NCI-H2081 (cell line): ENCODE results near the gene UBE3C.
A peak's percentile ranks its signal among the peaks of the same experiment; 100 is the strongest.
"Not testable (repeated sequence)": the region's sequence is repeated elsewhere in the genome, so short reads cannot be mapped to it uniquely, and the experiment has no call there.

ENCODE experiments used
- DNase-seq, 2 experiments: peaks; one replicate each; lab custom pipeline; 2025; lab: John Stamatoyannopoulos, UW

The UBE3C gene

DNA sequence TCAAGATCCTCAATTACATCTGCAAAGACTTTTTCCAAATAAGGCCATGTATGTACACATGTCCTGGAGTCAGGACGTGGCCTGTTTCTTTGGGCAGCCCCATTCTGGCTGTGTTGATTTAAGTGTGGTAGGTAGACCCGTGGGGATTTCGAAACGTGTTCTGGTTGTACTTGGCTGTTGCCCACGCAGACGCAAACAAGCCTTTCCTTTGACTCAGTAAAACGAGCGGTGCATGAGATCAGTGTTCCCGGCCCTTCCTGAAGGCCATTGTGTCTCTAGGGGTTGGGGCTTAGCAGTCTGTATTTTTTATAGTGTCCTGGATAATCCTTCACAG lies 133.2 kb downstream of the UBE3C start:
- DNase-seq: no peak

DNA sequence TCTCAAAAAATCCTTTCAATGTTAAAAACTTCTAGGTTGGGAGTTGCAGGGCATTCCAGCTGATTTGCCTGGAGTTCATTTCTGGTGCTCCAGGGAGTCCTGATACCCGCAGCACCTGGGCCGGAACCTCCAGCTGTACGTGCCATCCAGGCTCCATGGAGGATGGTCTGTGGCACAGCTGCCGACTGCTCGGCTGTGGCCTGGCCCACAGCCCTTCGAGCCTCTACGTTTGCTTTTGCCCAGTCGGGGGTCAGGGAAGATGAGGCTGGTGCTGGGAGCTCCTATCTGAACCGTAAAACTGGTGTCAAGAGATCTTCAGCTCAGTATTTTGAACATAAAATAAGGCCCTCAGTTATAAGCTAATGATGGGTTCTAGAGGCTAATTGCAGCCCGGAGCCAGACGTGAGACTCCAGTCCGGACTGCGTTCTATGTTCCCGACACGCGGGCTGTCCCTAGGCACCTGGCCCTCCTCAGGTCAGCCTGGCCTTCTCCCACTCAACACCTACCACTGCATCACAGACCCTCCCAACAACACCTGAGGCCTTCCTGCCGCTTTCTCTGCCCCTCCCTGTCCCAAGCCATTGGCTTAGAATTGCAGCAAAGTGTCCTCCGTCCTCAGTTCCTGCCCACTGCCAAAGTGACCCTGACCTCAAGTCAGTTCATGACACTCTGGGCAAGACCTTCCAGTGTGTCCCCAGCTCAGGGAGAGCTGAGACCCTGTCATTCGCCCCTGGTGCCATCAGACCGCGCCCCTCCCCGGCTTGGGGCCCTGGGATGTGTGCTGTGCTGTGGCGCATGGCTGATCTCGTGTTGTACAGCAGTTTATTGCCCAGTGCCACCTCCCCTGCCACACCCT lies 133.9 kb downstream of the UBE3C start:
- no peak for DNase-seq

DNA sequence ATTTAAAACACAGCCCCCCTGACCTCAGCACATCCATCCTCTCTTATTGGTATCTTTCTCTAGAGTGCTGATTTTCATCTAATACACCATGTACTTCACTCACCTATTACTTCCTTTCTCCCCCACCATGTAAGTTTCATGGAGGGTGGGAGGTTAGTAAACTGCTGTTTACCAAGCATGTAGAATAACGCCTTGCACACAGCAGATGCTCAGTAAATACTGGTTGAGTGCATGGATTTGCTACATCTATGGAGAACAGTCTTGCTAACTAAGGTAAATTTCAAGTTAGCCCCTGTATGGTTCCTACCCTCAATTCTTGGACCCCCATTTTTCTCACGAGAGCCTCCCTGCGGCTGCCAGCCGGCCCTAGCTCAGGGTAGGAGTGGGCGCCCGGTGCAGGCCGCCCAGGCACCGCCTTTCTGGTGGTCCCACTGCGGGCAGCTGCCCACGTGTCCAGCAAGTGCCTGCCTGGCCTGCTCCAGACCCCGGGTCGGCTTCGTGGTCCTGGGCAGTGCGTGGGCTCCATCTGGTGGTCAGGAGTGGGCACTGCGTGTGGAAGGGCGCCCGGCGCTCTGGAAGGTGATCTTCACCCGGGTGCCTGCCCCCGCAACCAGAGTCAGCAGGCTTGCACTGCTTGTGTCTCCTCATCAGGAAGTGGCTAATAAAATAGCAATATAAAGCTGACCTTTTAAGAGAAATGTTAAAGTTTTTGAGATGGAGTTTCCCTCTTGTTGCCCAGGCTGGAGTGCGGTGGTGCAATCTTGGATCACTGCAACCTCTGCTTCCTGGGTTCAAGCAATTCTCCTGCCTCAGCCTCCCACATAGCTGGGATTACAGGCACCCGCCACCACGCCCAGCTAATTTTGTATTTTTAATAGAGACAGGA lies 134.7 kb downstream of the UBE3C start:
- peak; percentile 30 to 40 for DNase-seq

DNA sequence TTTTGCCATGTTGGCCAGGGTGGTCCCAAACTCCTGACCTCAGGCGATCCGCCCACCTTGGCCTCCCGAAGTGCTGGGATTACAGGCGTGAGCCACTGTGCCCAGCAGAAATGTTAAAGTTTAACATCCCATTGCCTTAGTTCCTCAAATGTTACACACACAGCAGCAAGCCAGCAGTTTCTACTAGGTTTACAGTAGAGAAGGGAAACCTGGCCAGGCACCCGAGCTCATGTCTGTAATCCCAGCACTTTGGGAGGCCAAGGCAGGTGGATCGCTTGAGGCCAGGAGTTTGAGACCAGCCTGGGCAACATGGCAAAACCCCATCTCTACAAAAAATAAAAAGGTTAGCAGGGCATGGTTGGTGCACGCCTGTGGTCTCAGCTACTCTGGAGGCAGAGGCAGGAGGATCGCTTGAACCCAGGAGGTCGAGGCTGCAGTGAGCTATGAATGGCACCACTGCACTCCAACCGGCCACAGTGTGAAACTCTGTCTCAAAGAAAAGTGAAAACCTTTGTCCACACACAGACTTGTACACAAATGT lies 135.4 kb downstream of the UBE3C start:
- DNase-seq: not testable (repeated sequence)

- no peak for DNase-seq
Measured at GRCh38 chr7:157274991-157275427, 136.3 kb downstream of the UBE3C start.

GRCh38 chr7:157276091-157276561 lies 137.4 kb downstream of the UBE3C start:
- no peak for DNase-seq

- DNase-seq: peak; percentile 31 to 65
Measured at GRCh38 chr7:157276731-157277562, 138.2 kb downstream of the UBE3C start.

- not testable (repeated sequence) for DNase-seq
Measured at GRCh38 chr7:157277568-157277967, 138.8 kb downstream of the UBE3C start.

DNA sequence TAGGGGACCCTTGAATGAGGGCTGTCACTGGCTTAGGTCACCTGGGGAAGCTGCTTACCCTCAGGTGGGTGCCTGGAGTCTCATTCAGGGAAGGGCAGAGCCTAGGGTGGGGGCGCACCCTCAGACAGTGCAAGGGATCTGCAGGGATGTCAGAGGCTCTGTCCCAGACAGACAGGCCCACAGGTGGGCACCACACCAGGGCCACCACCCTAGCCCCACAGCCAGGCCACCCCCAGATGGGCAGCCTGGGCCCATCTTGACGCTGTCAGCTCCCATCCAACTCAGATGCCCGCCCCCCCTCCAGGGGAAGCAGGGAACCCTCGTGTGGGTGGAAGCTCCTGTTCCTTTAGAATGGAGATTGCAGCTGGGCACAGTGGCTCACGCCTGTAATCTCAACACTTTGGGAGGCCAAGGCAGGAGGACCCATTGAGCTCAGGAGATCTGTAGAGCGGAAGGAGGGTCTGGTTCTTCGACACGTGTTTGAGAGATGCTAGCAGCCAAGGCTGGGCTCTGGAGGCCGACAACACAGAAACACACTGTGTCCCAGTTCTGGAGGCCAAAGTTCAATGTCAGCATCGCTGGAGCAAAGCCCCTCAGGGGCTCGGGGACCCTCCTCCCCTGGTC lies 139.6 kb downstream of the UBE3C start:
- DNase-seq: no peak

DNA sequence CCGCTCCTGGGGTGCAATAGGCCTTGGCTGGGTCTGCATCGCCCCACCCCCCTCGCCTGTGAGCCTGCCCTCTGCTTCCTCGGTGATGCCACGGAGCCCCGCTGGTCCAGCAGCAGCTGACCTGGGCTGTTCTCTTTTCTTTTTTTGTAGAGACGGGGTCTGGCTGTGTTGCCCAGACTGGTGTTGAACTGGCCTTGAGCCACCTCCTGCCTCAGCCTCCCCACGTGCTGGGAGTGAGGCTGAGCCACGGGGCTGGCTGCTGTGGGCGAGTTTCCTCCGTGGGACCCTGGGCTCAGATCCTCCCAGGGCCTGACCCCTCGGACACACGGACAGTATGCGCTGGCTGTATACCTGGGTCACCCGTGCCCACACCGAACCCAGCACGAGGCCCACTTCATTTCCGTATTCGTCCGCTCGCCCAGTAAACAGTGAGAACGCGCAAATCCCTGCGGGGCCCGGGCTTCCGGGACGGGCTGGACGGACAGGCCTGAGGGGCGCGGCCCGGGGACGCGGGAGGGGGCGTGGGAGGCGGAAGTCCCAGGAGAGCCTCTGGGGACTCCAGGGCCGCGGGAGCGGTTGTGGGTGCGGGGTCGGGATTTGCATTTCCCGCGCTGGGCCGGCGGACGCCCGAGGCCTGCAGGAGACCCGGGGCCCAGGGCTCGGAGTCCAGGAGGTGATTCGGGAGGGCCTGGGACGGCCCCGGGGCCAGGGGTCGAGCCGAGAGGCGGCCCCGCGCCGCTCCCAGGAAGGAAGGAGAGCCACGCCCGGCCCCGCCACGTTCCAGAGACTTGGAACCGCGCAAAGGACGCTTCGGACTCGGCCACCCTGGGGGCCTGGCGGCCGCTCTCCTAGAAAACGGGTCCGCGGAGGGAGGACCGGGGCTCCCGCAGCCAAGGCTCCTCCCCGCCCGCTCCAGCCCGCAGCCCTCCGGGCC lies 140.3 kb downstream of the UBE3C start:
- no peak for DNase-seq

DNA sequence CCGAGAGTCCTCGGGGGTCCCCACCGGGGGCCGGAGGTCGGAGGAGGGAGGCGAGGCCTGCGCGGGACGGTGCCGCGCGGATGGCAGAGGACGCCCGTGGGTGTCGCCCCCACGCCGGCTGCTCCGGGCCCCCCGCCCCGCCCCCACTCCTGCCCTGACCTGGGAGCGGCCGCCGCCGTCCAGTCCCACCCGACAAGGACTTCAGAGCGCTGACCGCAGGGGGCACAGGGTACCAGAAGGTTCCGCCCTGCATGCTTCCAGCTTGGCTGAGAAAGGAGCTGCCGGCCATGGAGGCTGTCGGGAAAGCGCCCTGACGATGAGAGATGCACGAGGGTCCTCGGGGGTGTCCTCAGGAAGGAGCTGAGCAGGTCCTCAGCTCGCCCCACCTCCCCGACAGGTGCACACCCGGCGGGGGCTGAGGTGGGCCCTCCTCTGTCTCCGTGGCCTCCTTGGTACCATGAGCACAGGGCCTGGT lies 141.1 kb downstream of the UBE3C start:
- DNase-seq: no peak

DNA sequence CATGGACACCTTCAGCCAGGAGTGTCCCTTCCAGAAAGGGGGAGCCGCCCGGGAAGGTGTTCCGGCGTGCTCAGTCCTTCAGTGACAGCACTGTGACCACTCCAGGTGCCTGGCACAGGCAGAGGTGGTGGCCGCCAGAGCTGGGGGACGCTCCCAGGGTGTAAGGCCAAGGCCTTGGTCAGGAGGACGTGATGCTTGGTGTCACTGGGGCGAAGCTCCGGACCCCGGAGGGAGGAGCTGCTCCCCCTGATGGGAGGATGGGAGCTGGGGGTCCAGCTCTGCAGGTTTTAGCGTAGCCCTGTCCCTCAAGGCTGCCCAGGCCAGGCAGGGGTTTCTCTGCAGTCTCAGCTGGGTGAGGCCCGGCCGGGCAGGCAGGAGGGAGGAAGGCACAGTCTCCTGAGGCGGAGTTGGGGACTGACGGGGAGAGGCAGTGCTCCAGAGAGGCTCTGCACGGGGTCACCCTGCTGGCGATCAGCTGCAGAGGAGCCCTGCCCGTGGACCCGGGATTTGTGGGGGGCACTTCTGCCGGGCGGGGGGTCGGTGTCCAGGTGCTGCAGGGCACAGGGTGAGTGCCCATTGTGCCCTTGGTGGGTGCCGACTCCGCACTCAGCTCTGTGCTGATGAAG lies 141.6 kb downstream of the UBE3C start:
- DNase-seq: no peak

DNA sequence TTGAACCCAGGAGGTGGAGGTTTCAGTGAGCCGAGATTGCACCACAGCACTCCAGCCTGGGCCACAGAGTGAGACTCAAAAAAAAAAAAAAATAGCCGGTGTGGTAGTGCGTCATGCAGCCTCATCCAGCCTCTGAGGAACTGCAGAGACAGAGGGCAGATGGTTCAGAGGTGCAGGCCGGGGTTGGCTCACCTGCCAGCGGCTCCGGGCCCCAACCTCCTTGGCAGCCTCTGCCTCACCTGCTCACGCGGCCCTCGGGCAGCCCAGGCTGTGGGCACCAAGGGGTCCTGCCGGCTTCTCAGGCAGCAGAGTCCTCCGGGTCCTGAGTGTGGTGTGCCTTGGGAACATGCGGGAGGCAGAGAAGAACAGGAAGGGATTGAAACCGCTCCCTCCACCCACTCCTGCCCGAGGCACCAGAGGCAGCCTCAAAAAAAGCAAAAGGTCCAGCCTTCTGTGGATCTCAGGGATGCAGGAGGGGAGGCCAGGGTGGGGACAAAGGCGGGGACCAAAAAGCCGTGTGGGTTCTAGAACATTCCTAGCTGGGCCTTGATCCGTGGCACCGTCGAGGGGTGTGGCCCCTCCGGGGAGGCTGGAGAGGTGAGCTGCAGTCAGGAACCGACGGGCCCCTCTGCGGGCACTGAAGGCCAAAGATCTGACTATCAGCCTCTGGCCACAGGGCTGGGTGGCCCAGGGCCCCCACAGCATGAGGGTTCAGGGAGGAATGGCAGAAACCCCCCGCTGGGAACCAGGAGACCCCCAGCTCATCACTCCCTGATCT lies 142.7 kb downstream of the UBE3C start:
- no peak for DNase-seq

DNA sequence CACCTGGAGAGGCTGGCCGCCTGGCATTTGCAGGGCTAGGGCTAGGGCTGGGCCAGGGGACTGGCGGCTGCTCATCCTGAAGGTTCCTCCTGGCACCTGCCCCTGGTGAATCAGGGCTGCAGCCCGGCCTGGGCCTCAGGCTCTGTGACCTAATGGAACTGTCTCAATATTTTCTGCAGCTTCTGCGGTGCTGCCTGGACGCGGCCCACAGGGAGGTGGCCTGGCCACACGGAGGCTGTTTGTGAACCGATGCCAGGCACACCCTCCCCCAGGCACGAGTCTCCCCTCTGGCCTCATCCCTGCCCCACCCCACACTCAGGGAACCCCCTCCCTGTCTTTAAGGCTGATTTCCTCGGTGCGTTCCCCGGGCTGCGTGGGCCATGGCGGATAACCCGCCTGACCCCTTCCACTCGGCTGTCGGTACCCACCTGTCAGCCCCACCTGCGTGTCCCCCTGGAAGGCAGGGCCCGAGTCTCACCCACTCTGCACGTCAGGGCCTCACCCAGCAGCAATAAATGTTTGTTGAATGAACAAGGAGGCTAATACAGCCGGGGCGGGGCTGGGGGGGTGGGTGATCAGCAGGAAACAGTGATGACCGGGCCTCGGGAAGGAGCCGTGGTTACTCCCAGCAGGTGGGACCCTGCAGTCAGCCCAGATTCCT lies 143.5 kb downstream of the UBE3C start:
- DNase-seq: no peak

DNA sequence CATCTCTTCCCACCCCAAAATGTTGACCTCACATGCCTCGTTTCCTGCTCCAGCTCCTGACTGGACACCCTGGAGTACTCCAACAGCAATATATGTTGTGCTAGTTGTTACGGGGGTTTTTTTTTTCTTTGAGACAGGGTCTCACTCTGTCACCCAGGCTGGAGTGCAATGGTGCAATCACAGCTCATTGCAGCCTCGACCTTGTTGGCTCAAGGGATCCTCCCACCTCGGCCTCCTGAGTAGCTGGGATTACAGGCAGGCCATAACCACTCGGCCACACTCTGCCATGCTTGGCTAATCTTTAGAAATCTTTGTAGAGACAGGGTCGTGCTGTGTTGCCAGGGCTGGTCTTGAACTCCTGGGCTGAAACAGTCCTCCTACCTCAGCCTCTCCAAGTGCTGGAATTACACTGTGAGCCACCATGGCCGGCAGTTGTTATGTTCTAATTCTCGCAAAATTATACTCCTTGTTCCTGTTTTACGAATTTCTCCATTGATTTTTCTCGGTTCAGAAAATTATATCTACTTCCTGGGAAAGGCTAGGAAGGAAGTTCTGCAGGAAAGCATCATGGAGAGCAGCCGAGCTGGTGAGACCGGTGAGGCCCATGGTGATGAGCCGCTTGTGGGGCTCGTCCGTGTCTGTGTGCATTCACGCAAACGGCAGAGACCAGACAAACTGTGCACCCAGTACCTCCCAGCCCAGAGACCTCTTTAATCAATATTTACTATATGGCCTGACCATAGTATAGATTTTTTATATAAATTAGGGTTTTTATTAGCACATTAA lies 145.7 kb downstream of the UBE3C start:
- no peak for DNase-seq

DNA sequence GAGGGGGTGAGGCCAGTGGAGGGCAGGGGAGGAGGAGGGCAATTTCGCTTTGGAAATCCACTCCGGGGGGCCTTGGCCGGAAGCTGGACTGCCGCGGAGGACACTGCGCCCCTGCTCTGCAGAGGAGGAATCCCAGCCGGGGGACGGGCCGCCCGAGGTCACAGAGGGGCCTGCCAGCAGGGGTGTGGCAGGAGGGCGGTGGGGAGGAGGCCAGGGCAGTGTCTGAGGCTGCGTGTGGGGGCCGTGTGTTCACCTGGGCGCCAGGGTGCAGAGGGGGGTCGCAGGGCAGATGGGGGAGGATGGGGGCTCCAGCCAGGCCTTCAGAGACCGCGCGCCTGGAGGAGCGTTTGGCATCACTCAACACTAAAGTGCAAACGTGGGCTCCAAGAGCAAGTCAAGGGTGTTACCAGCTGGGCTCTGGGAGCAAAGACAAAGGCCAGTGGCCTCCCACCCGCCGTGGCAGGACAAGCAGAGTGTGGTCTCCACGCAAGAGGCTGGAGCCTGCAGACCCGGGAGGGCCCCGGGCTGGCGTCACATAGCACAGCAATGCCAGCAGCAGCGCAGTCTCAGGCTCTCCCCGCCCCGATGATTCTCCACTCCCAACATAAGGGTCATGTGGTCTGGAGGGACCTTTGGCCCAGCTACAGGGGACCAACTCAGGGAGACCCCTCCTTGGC lies 152.8 kb downstream of the UBE3C start:
- no peak for DNase-seq

GRCh38 chr7:157292258-157292657 lies 153.5 kb downstream of the UBE3C start:
- no peak for DNase-seq
